Breast epithelium (tissue), 3 donors: ENCODE data around the gene RPS19.

Experiments
- CTCF ChIP-seq, 3 donors: fragments of 450-650 bp; IDR thresholded peaks; one replicate each; pipeline ENCODE4 v1.5.1; 2016 to 2017; ENCODE audit warnings: antibody characterized with exemption in 3 of 3, mild to moderate bottlenecking in 3 of 3, moderate library complexity in 3 of 3
- POLR2AphosphoS5 ChIP-seq, 3 donors: sonication (generic); formaldehyde crosslinking; IDR thresholded peaks; one replicate each; pipeline ENCODE4 v1.6.1; 2017; ENCODE audit warnings: antibody characterized with exemption in 3 of 3

DNA sequence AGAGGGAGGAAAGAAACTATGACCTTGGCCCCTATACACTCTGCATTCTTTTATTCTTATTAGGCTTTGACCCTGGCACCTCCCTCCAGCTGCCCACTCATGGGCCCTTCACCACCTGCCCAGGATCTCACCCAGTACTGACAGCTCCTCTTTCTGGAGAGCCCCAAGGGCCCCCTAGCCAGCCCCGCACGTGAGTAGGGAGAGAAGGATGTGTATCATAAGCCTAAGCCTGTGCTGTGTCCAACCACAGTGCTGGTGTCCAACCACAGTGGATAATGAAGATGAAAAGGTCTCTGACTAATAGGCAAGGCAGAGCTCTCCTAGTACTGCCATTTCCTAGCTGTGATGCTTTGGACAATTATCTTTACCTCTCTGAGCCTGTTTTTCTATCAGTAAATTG lies 11.0 kb upstream of the RPS19 start:
- TF ChIP-seq CTCF (IDR thresholded peaks at IDR 0.05) (no peak), POLR2AphosphoS5 (IDR thresholded peaks at IDR 0.05) (no peak)
